LoVo (cell line): ENCODE measurements around the gene C1orf122.

Experiments
- DNase-seq: peaks from one replicate; pipeline ENCODE4 v3.0.0-alpha.2; 2016; ENCODE audit warnings: low spot score

Gene C1orf122

GRCh38 chr1:37797750-37798345 lies 9.7 kb upstream of the C1orf122 start:
- no peak for DNase-seq

GRCh38 chr1:37802439-37802838 lies 5.2 kb upstream of the C1orf122 start:
- DNase-seq, result no peak

GRCh38 chr1:37807220-37807554 lies 403 bp upstream of the C1orf122 start:
- no peak for DNase-seq

GRCh38 chr1:37808369-37809319 lies 1.1 kb downstream of the C1orf122 start:
- DNase-seq, result peak; percentile 60

- DNase-seq, result no peak
Observed at GRCh38 chr1:37809942-37810341, 2.4 kb downstream of the C1orf122 start.

GRCh38 chr1:37811027-37811655 lies 3.6 kb downstream of the C1orf122 start:
- DNase-seq, result peak; percentile 77

GRCh38 chr1:37813529-37814145 lies 6.0 kb downstream of the C1orf122 start:
- DNase-seq, result no peak

GRCh38 chr1:37814252-37814651 lies 6.7 kb downstream of the C1orf122 start:
- DNase-seq, result no peak

- DNase-seq, result no peak
Observed at GRCh38 chr1:37817481-37817880, 9.9 kb downstream of the C1orf122 start.

GRCh38 chr1:37821481-37821880 lies 13.9 kb downstream of the C1orf122 start:
- no peak for DNase-seq

- no peak for DNase-seq
Observed at GRCh38 chr1:37822906-37823815, 15.6 kb downstream of the C1orf122 start.

- DNase-seq, result no peak
Observed at GRCh38 chr1:37824001-37824400, 16.4 kb downstream of the C1orf122 start.

GRCh38 chr1:37825506-37825905 lies 17.9 kb downstream of the C1orf122 start:
- no peak for DNase-seq

- no peak for DNase-seq
Observed at GRCh38 chr1:37828410-37829074, 21.0 kb downstream of the C1orf122 start.

GRCh38 chr1:37831109-37831508 lies 23.5 kb downstream of the C1orf122 start:
- DNase-seq, result no peak

GRCh38 chr1:37831809-37832208 lies 24.2 kb downstream of the C1orf122 start:
- DNase-seq, result no peak

- DNase-seq, result no peak
Observed at GRCh38 chr1:37836788-37837187, 29.2 kb downstream of the C1orf122 start.

- no peak for DNase-seq
Observed at GRCh38 chr1:37839676-37840075, 32.1 kb downstream of the C1orf122 start.

GRCh38 chr1:37840711-37841110 lies 33.1 kb downstream of the C1orf122 start:
- no peak for DNase-seq

GRCh38 chr1:37841652-37842051 lies 34.1 kb downstream of the C1orf122 start:
- no peak for DNase-seq

- DNase-seq, result no peak
Observed at GRCh38 chr1:37844536-37844935, 36.9 kb downstream of the C1orf122 start.
